ENCODE data around the gene ARHGEF4. TPM values are rescaled to one million over a fixed set of nuclear protein-coding genes. Genes with fewer than 3 reads are reported as not detected.

ARHGEF4 gene
- total RNA-seq, 1 experiment from 2014 or later, result 12.6 TPM

DNA sequence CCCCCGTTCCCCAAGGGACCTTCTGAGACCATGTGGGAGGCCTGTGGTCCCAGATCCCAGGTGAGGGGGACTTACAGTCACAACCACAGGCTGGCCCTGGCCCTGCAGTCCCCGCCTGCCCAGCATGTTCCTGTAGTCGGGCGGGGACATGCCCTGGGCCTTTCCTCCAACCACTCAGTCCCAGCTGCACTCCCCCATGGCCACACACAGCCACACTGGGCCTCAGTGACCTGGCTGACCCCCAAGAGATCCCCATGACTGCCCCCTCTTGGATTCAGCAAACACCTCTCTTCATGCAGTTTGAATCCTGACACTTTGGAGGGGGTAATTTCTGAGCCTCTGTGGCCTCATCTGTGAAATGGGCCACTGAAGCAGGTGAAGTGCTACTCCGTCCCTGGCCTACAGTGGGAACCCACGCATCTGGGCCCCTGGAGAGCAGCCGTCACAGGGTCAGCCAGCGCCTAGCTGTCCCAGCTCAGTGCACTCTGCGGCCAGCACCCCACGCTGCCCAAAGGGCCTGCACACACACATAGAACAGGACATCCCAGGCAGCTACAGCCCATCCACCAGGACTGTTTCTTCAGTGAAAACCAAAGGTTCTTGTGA, 12.7 kb upstream of the ARHGEF4 start:
- Histone ChIP-seq H3K79me1 (ENCODE audit: insufficient read depth, low read depth, low read length, poor library complexity, severe bottlenecking) (no peaks in the 10 kb centered on the region), H2BK12ac (ENCODE audit: insufficient read length, low read depth, low read length) (no peak overlapping the region), H2BK120ac (ENCODE audit: low read depth, low read length, poor library complexity, severe bottlenecking) (no peak overlapping the region), H2BK20ac (ENCODE audit: low read depth, low read length, poor library complexity, severe bottlenecking) (no peak overlapping the region), H3K9me3 (ENCODE audit: control insufficient read depth, low read depth, low read length) (no peaks in the 10 kb centered on the region), H3T11ph (ENCODE audit: low read length) (no peak overlapping the region), H3K9ac (ENCODE audit: extremely low read depth, insufficient read length, low read length) (no peak overlapping the region), H3K56ac (ENCODE audit: insufficient read length, low read depth, low read length) (no peak overlapping the region), H4K8ac (replicated peaks; ENCODE audit: insufficient read length, low read depth, low read length) (no peak overlapping the region), H4K5ac (ENCODE audit: insufficient read length, low read depth, low read length) (no peak overlapping the region), H3K79me2 (ENCODE audit: insufficient read depth, low read length) (no peaks in the 10 kb centered on the region), H4K91ac (ENCODE audit: insufficient read length, low read depth, low read length) (no peak overlapping the region), H3K27ac (ENCODE audit: insufficient read length, low read depth, low read length) (no peak overlapping the region), H3K23ac (ENCODE audit: insufficient read length, low read depth, low read length) (no peak overlapping the region), H3K18ac (ENCODE audit: insufficient read length, low read depth, low read length) (no peak overlapping the region), H2AFZ (ENCODE audit: low read length) (no peak overlapping the region), H2AK5ac (ENCODE audit: insufficient read length, low read length) (no peak overlapping the region), H3K4me1 (ENCODE audit: insufficient read depth, low read length) (peaks cover 2% of the 10 kb centered on the region; the same call in 1 of the 2 replicates), H3K23me2 (ENCODE audit: insufficient read length, low read depth, low read length, poor library complexity, severe bottlenecking) (no peaks in the 10 kb centered on the region), H3K14ac (ENCODE audit: insufficient read depth, low read length) (no peak overlapping the region), H3K27me3 (ENCODE audit: insufficient read depth, low read length) (no peaks in the 10 kb centered on the region), H2BK15ac (ENCODE audit: low read depth, low read length) (no peak overlapping the region), H2BK5ac (ENCODE audit: insufficient read length, low read length) (no peak overlapping the region), H3K4me2 (ENCODE audit: insufficient read depth, insufficient read length, low read length) (no peak overlapping the region), H4K20me1 (ENCODE audit: control insufficient read depth, insufficient read depth, insufficient read length) (peaks cover 3% of the 10 kb centered on the region), H3K4ac (ENCODE audit: low read depth, low read length) (no peak overlapping the region)
- peaks cover 6% of the 10 kb centered on the region for H3K27me3 Mint-ChIP-seq (ENCODE audit: low read depth)
- H3K27ac Mint-ChIP-seq, result peak overlapping the region in 1 of 3 experiments; percentile 39; a peak in 1 of 7 replicates
- WGBS (ENCODE audit: extremely low coverage, insufficient read length, low lambda C conversion rate), result no CpG with 5 or more reads among the region's 10 CpGs
- no peak overlapping the region for H3K4me3 Mint-ChIP-seq
- peaks cover 50 to 67% of the 10 kb centered on the region in 2 experiments for H3K4me1 Mint-ChIP-seq
- no peaks in the 10 kb centered on the region for H3K36me3 Mint-ChIP-seq (ENCODE audit: insufficient read depth in 1 of 3, low read depth in 3 of 3)
- no peak for DNase-seq
- H3K9me3 Mint-ChIP-seq, result no peaks in the 10 kb centered on the region
- TF ChIP-seq CTCF (conservative IDR thresholded peaks at IDR 0.05), result no peak
